ENCODE measurements around the gene MSLN.

The MSLN gene

DNA sequence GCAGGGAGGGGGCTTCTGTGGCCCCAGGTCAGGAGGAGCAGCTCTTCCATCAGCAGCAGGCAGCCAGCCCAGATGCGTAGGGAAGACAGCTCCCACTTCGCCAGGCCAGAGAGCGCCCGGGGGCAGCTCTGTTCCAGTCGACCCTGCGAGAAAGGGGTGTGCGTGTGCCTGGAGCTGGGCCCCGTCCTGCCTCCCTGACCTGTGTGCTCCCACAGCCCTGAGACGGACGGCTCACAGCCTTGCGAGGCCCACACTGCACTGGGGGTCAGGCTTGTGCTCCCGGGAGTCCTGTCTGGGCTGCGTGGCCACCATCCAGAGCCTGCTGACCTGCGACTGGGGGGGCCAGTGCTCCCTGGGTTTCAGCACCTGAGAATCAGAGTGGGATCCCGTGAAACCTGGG lies 469 bp upstream of the MSLN start:
- Histone ChIP-seq H3K27ac (no peak overlapping the region), H2AFZ (ENCODE audit: low read depth) (no peak overlapping the region), H3K27me3 (ENCODE audit: insufficient read depth, low read depth) (peaks cover 91% of the 10 kb centered on the region), H3K36me3 (ENCODE audit: insufficient read depth) (no peaks in the 10 kb centered on the region), H3K4me1 (ENCODE audit: low read depth, poor library complexity, severe bottlenecking) (no peaks in the 10 kb centered on the region), H3K4me3 (IDR thresholded peaks at IDR 0.05; ENCODE audit: insufficient read depth, low read depth, low read length) (no peak overlapping the region), H3K4me2 (no peak overlapping the region), H3K9ac (no peak overlapping the region), H4K20me1 (ENCODE audit: insufficient read depth) (no peaks in the 10 kb centered on the region), H3K79me2 (ENCODE audit: insufficient read depth, low read depth) (no peaks in the 10 kb centered on the region)
- TF ChIP-seq, protein P1, sequence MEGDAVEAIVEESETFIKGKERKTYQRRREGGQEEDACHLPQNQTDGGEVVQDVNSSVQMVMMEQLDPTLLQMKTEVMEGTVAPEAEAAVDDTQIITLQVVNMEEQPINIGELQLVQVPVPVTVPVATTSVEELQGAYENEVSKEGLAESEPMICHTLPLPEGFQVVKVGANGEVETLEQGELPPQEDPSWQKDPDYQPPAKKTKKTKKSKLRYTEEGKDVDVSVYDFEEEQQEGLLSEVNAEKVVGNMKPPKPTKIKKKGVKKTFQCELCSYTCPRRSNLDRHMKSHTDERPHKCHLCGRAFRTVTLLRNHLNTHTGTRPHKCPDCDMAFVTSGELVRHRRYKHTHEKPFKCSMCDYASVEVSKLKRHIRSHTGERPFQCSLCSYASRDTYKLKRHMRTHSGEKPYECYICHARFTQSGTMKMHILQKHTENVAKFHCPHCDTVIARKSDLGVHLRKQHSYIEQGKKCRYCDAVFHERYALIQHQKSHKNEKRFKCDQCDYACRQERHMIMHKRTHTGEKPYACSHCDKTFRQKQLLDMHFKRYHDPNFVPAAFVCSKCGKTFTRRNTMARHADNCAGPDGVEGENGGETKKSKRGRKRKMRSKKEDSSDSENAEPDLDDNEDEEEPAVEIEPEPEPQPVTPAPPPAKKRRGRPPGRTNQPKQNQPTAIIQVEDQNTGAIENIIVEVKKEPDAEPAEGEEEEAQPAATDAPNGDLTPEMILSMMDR (conservative IDR thresholded peaks at IDR 0.05; ENCODE audit: low read depth, low read length): no peak

DNA sequence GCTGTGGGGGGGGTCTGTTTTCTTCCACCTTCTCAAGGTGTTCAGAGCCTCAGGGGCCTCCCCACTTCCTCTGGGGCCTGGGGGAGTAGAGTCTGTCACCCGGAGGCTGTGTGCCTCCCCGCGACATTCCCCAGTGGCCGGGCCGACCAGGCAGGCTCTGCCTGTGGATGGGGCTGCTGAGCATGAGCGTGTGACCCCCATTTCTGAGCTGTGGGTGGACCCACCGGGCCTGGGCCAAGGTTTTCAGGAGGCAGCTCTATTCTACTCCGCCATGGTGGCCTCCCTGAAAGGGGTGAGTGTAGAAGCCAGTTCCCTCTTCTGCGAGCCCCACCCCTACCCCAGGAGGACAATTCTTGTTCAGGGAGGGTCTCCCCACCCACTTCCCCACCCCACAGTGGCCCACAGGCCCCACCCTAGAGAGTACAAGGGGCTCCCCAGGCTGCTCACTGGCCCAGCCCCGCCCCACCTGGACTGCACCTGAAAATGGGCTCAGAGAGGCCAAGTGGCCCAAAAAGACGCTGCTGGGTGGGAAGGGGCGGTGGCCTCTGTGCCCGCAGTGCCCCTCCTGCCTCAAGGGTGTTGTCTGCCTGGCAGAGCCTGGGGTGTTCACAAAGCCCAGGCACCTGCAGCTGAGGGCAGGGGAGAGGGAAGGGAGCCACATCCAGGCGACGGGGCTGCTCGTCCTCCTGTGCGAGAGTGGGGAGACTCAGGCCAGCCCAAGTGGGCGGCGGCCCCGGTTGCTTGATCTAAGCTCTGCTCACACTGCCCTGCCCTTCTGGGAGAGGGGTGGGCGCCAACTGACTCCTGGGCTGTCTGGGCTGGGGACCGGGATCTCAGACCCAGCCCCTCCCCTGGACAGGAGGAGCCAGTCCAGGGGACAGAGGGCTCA lies 1.3 kb downstream of the MSLN start:
- no peak overlapping the region for H3K4me3 ChIP-seq (IDR thresholded peaks at IDR 0.05; ENCODE audit: insufficient read depth, low read depth, low read length)
- H3K4me1 ChIP-seq (ENCODE audit: low read depth, poor library complexity, severe bottlenecking): no peaks in the 10 kb centered on the region
- no peak overlapping the region for H3K4me2 ChIP-seq
- TF ChIP-seq, protein P1 (conservative IDR thresholded peaks at IDR 0.05; ENCODE audit: low read depth, low read length): no peak
- H4K20me1 ChIP-seq (ENCODE audit: insufficient read depth): no peaks in the 10 kb centered on the region
- H3K9ac ChIP-seq: no peak overlapping the region
- peaks cover 88% of the 10 kb centered on the region for H3K27me3 ChIP-seq (ENCODE audit: insufficient read depth, low read depth)
- H3K36me3 ChIP-seq (ENCODE audit: insufficient read depth): no peaks in the 10 kb centered on the region
- no peak overlapping the region for H3K27ac ChIP-seq
- H3K79me2 ChIP-seq (ENCODE audit: insufficient read depth, low read depth): no peaks in the 10 kb centered on the region
- no peak overlapping the region for H2AFZ ChIP-seq (ENCODE audit: low read depth)

DNA sequence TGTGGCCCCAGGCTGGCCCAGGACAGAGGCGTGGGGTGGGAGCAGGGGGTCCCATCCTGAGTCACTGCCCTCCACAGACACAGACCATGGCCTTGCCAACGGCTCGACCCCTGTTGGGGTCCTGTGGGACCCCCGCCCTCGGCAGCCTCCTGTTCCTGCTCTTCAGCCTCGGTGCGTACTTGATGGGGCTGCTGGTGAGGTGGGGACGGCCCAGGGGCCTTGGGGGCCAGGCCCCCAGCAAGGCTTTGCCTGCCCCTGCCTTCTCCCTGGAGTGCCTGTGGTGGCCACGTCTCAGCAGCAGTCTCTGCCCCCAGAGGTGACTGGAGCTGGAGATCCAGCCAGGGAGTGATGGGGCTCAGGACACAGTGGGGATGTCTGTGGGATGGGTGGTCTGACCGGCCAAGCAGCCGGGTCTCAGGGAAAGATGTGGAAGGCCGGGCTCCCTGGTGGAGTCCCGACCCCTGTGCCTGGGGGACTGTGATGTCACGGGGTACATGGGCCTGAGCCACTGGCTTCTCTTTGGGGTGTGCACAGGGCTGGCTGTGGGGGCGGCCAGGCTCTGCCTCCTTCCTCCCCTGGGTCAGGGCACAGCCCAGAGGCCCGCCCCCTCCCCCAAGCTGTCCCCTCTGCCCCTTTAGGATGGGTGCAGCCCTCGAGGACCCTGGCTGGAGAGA lies 2.2 kb downstream of the MSLN start:
- Histone ChIP-seq H3K27me3 (ENCODE audit: insufficient read depth, low read depth) (peaks cover 79% of the 10 kb centered on the region), H3K4me1 (ENCODE audit: low read depth, poor library complexity, severe bottlenecking) (no peaks in the 10 kb centered on the region), H3K27ac (no peak overlapping the region), H3K9ac (no peak overlapping the region), H4K20me1 (ENCODE audit: insufficient read depth) (no peaks in the 10 kb centered on the region), H3K79me2 (ENCODE audit: insufficient read depth, low read depth) (no peaks in the 10 kb centered on the region), H2AFZ (ENCODE audit: low read depth) (no peak overlapping the region), H3K4me2 (no peak overlapping the region), H3K4me3 (IDR thresholded peaks at IDR 0.05; ENCODE audit: insufficient read depth, low read depth, low read length) (no peak overlapping the region), H3K36me3 (ENCODE audit: insufficient read depth) (no peaks in the 10 kb centered on the region)
- TF ChIP-seq, protein P1 (conservative IDR thresholded peaks at IDR 0.05; ENCODE audit: low read depth, low read length): no peak

DNA sequence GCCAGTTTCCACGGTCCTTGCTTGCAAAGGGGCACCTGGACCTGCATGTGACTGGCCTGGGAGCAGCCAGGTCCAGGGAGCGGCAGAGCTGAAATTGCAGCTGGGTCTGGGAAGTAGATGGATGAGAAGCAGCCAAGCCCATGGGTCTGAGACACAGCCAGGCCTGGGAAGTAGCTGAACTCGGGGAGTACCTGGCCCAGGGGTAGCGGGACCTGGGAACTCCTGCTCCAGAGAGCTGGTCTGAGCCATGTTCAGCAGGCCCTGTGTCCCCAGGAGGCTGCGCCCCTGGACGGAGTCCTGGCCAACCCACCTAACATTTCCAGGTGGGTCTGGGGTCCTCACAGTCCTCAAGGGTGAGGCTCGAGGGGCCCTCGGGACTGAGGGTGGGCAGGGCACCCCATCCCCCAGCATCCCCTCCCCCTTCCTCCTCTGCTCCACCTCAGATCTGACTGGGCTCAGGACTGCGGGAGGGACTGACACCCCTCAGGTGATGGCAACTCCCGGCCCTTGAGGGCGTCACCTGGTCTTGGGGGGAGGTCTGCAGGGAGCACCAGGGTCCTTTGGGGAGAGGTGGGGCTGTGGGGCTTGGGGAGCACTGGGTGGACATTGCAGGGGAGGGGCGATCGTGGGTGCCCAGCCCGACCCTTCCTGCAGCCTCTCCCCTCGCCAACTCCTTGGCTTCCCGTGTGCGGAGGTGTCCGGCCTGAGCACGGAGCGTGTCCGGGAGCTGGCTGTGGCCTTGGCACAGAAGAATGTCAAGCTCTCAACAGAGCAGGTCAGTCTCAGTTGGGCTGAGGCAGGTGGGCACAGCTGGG lies 3.0 kb downstream of the MSLN start:
- no peak overlapping the region for H2AFZ ChIP-seq (ENCODE audit: low read depth)
- H3K9ac ChIP-seq: no peak overlapping the region
- no peaks in the 10 kb centered on the region for H4K20me1 ChIP-seq (ENCODE audit: insufficient read depth)
- no peaks in the 10 kb centered on the region for H3K4me1 ChIP-seq (ENCODE audit: low read depth, poor library complexity, severe bottlenecking)
- no peak overlapping the region for H3K27ac ChIP-seq
- no peaks in the 10 kb centered on the region for H3K79me2 ChIP-seq (ENCODE audit: insufficient read depth, low read depth)
- H3K4me2 ChIP-seq: no peak overlapping the region
- H3K4me3 ChIP-seq (IDR thresholded peaks at IDR 0.05; ENCODE audit: insufficient read depth, low read depth, low read length): no peak overlapping the region
- no peaks in the 10 kb centered on the region for H3K36me3 ChIP-seq (ENCODE audit: insufficient read depth)
- peaks cover 77% of the 10 kb centered on the region for H3K27me3 ChIP-seq (ENCODE audit: insufficient read depth, low read depth)
- TF ChIP-seq, protein P1 (conservative IDR thresholded peaks at IDR 0.05; ENCODE audit: low read depth, low read length): no peak

All from KMS-11 (cell line).